ENCODE results near the gene CYP8B1. TPM values are rescaled to one million over a fixed set of nuclear protein-coding genes. Genes with fewer than 3 reads are reported as not detected.

CYP8B1 gene
- total and polyA plus RNA-seq, 2 of the 13 experiments (the other 11 are each of a cell fraction or from before 2014, with no cell fraction given), result 0.58 to 2.0 TPM

- TF ChIP-seq ZZZ3 (CRISPR knock-in tag; IDR thresholded peaks at IDR 0.05; ENCODE audit: borderline replicate concordance) (no peak), ZNF33B (CRISPR knock-in tag; IDR thresholded peaks at IDR 0.05) (no peak), MLX (CRISPR knock-in tag; IDR thresholded peaks at IDR 0.05) (peak; percentile 62), ETV6 (CRISPR knock-in tag; conservative IDR thresholded peaks at IDR 0.05) (no peak), ZNF501 (CRISPR knock-in tag; IDR thresholded peaks at IDR 0.05) (peak; percentile 67), HOXA7 (CRISPR knock-in tag; IDR thresholded peaks at IDR 0.05) (no peak), SMAD3 (CRISPR knock-in tag; IDR thresholded peaks at IDR 0.05) (peak; percentile 63; the same call in 1 of the 2 replicates), ZNF619 (CRISPR knock-in tag; IDR thresholded peaks at IDR 0.05) (no peak; the same call in 1 of the 2 replicates), FLYWCH1 (CRISPR knock-in tag; IDR thresholded peaks at IDR 0.05) (no peak), MXD4 (CRISPR knock-in tag; IDR thresholded peaks at IDR 0.05) (peak; percentile 24; the same call in 1 of the 2 replicates), HMGXB4 (CRISPR knock-in tag; IDR thresholded peaks at IDR 0.05; ENCODE audit: borderline replicate concordance in 1 of 2, low read depth in 1 of 2) (0 out of 4 replicates have a peak, but pooled peaks of 1 of the 2 experiments have one; percentile 27), ATRX (CRISPR knock-in tag; IDR thresholded peaks at IDR 0.05; ENCODE audit: borderline replicate concordance) (no peak), POLR2A (IDR thresholded peaks at IDR 0.05; ENCODE audit: insufficient read depth in 1 of 2, low read depth in 2 of 2, low read length in 2 of 2) (peak; percentile 17 to 27; a peak in 1 of 4 replicates), GLMP (CRISPR knock-in tag; IDR thresholded peaks at IDR 0.05; ENCODE audit: borderline replicate concordance) (no peak), MNT (IDR thresholded peaks at IDR 0.05) (no peak)
Measured at GRCh38 chr3:42855547-42856380, 19.9 kb downstream of the CYP8B1 start (continued).

Data from HepG2 (cell line).